ENCODE measurements around the gene TMEM198. TPM values are rescaled to one million over a fixed set of nuclear protein-coding genes. Genes with fewer than 3 reads are reported as not detected.

TMEM198 gene
- polyA plus RNA-seq, 1 donor from 2014 or later = 44.0 TPM

GRCh38 chr2:219571311-219572236, 27.7 kb downstream of the TMEM198 start, which contains the start of gene OBSL1:
TSS of gene OBSL1 (minus strand) at chr2:219571539. CDS start at chr2:219571232, 307 bp downstream.
- Histone ChIP-seq H3K9ac (ENCODE audit: low read length) (peak within 1 kb of the TSS; percentile 77), H3K36me3 (ENCODE audit: insufficient read depth, low read length) (no peaks in the 10 kb centered on the region), H2AFZ (ENCODE audit: low read depth, low read length) (peak within 1 kb of the TSS; percentile 1), H3K79me2 (replicated peaks; ENCODE audit: insufficient read depth, low read length) (peaks cover 5% of the 10 kb centered on the region), H4K20me1 (ENCODE audit: insufficient read depth) (no peaks in the 10 kb centered on the region), H3K4me3 (ENCODE audit: low read length) (peak within 1 kb of the TSS; percentile 69), H3F3A (ENCODE audit: insufficient read depth, low read length, poor library complexity, severe bottlenecking) (no peaks in the 10 kb centered on the region), H3K9me3 (ENCODE audit: low read length) (no peaks in the 10 kb centered on the region), H3K4me2 (ENCODE audit: low read length) (peak within 1 kb of the TSS; percentile 68), H3K27me3 (ENCODE audit: insufficient read depth, low read depth, low read length) (no peaks in the 10 kb centered on the region), H3K9me2 (ENCODE audit: insufficient read depth, low read length) (no peaks in the 10 kb centered on the region), H3K27ac (ENCODE audit: low read length) (peak within 1 kb of the TSS; percentile 58)
- TF ChIP-seq REST (IDR thresholded peaks at IDR 0.05; ENCODE audit: borderline replicate concordance) (no peak), POLR2AphosphoS5 (IDR thresholded peaks at IDR 0.05) (peak; percentile 35), RAD21 (conservative IDR thresholded peaks at IDR 0.05) (no peak)

GRCh38 chr2:219572237-219573001, 28.6 kb downstream of the TMEM198 start, which contains the start of gene INHA:
TSS of gene INHA (plus strand) at chr2:219572310. CDS start at chr2:219572375, 65 bp downstream.
- Histone ChIP-seq H3K79me2 (replicated peaks; ENCODE audit: insufficient read depth, low read length) (peaks cover 5% of the 10 kb centered on the region), H2AFZ (ENCODE audit: low read depth, low read length) (peak within 1 kb of the TSS; percentile 1), H3K9me3 (ENCODE audit: low read length) (no peaks in the 10 kb centered on the region), H3K4me2 (ENCODE audit: low read length) (peak within 1 kb of the TSS; percentile 68), H3F3A (ENCODE audit: insufficient read depth, low read length, poor library complexity, severe bottlenecking) (no peaks in the 10 kb centered on the region), H4K20me1 (ENCODE audit: insufficient read depth) (no peaks in the 10 kb centered on the region), H3K9ac (ENCODE audit: low read length) (peak within 1 kb of the TSS; percentile 77), H3K27ac (ENCODE audit: low read length) (peak within 1 kb of the TSS; percentile 58), H3K36me3 (ENCODE audit: insufficient read depth, low read length) (no peaks in the 10 kb centered on the region), H3K4me3 (ENCODE audit: low read length) (peak within 1 kb of the TSS; percentile 69), H3K27me3 (ENCODE audit: insufficient read depth, low read depth, low read length) (no peaks in the 10 kb centered on the region), H3K9me2 (ENCODE audit: insufficient read depth, low read length) (no peaks in the 10 kb centered on the region)
- TF ChIP-seq MXI1 (conservative IDR thresholded peaks at IDR 0.05; ENCODE audit: poor library complexity, severe bottlenecking) = no peak
- no peak for TF ChIP-seq EZH2 (IDR thresholded peaks at IDR 0.05; ENCODE audit: borderline replicate concordance, insufficient read depth, low read length, poor library complexity, severe bottlenecking)
- TF ChIP-seq SMC3 (conservative IDR thresholded peaks at IDR 0.05; ENCODE audit: poor library complexity) = no peak
- TF ChIP-seq TAF1 (IDR thresholded peaks at IDR 0.05; ENCODE audit: low read depth) = no peak
- no peak for TF ChIP-seq EP300 (conservative IDR thresholded peaks at IDR 0.05; ENCODE audit: poor library complexity, severe bottlenecking)
- no peak for TF ChIP-seq CTCF (IDR thresholded peaks at IDR 0.05; ENCODE audit: poor library complexity, severe bottlenecking)
- no peak for TF ChIP-seq RAD21 (conservative IDR thresholded peaks at IDR 0.05)
- no peak for TF ChIP-seq REST (IDR thresholded peaks at IDR 0.05; ENCODE audit: borderline replicate concordance)
- no peak for TF ChIP-seq POLR2AphosphoS5 (IDR thresholded peaks at IDR 0.05)
